Glutamatergic neuron (in vitro differentiated cells): Measurements from ENCODE around the gene STAG1. TPM values are rescaled to one million over a fixed set of nuclear protein-coding genes. Genes with fewer than 3 reads are reported as not detected.

ENCODE experiments used
- DNase-seq: peaks from one replicate; pipeline ENCODE4 v3.0.0; 2022
- H3K27ac Mint-ChIP-seq: one replicate; pipeline ENCODE4 v1.8.0; 2020; ENCODE audit warnings: mild to moderate bottlenecking, mixed read lengths, inconsistent platforms; ENCODE audit not compliant: unreplicated experiment
- H3K27me3 Mint-ChIP-seq: one replicate; pipeline ENCODE4 v1.8.0; 2020; ENCODE audit warnings: mild to moderate bottlenecking, moderate library complexity, mixed read lengths, inconsistent platforms; ENCODE audit not compliant: unreplicated experiment
- H3K36me3 Mint-ChIP-seq: one replicate; pipeline ENCODE4 v1.8.0; 2020; ENCODE audit warnings: mild to moderate bottlenecking, mixed read lengths, inconsistent platforms; ENCODE audit not compliant: unreplicated experiment
- H3K4me1 Mint-ChIP-seq: one replicate; pipeline ENCODE4 v1.8.0; 2020; ENCODE audit warnings: mild to moderate bottlenecking, low read depth, mixed read lengths, inconsistent platforms; ENCODE audit not compliant: unreplicated experiment
- H3K4me3 Mint-ChIP-seq: one replicate; pipeline ENCODE4 v1.8.0; 2020; ENCODE audit warnings: mild to moderate bottlenecking, mixed read lengths, inconsistent platforms; ENCODE audit not compliant: unreplicated experiment
- H3K9me3 Mint-ChIP-seq: one replicate; pipeline ENCODE4 v1.8.0; 2020; ENCODE audit warnings: mild to moderate bottlenecking, moderate library complexity, mixed read lengths, inconsistent platforms; ENCODE audit not compliant: unreplicated experiment
- total RNA-seq: library from RNA; stranded (reverse); fragmentation: NEBNext Ultra II Directional; extraction: Animal tissue kit (Norgen Biotek cat#: 25700); gene quantifications from one replicate; pipeline ENCODE4 v1.2.1, GENCODE V29; 2021; ENCODE audit not compliant: unreplicated experiment
- TF ChIP-seq, protein P1 (sequence below): fragments of 200-600 bp; sonication (generic); IDR thresholded peaks from one replicate; pipeline ENCODE4 v1.5.0; 2021; ENCODE audit not compliant: partially characterized antibody, unreplicated experiment

Gene STAG1
- total RNA-seq, 1 donor from 2014 or later: 22.8 TPM

DNA sequence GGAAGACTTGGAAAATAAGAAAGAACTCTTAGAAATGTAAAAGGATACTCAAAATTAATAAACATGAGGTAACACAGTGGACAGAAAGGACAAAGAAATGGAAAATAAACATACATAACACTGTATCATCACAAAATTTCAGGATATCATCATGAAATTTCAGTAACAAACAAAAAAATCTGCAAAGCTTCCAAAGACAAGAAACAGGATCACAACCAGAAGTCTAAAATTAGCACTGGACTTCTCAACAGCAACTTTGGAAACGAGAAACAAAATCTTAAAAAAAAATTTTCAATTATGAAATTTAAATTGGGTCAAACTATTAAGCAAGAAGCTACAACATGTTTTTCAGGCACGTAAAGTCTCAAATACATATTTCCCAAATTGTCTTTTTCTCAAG, 238.8 kb downstream of the STAG1 start:
- Mint-ChIP-seq H3K36me3 (no peaks in the 10 kb centered on the region), H3K4me3 (no peak overlapping the region), H3K27ac (no peak overlapping the region), H3K9me3 (no peaks in the 10 kb centered on the region), H3K4me1 (no peaks in the 10 kb centered on the region), H3K27me3 (peaks cover 2% of the 10 kb centered on the region)
- DNase-seq: no peak
- TF ChIP-seq, protein P1, sequence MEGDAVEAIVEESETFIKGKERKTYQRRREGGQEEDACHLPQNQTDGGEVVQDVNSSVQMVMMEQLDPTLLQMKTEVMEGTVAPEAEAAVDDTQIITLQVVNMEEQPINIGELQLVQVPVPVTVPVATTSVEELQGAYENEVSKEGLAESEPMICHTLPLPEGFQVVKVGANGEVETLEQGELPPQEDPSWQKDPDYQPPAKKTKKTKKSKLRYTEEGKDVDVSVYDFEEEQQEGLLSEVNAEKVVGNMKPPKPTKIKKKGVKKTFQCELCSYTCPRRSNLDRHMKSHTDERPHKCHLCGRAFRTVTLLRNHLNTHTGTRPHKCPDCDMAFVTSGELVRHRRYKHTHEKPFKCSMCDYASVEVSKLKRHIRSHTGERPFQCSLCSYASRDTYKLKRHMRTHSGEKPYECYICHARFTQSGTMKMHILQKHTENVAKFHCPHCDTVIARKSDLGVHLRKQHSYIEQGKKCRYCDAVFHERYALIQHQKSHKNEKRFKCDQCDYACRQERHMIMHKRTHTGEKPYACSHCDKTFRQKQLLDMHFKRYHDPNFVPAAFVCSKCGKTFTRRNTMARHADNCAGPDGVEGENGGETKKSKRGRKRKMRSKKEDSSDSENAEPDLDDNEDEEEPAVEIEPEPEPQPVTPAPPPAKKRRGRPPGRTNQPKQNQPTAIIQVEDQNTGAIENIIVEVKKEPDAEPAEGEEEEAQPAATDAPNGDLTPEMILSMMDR: no peak

DNA sequence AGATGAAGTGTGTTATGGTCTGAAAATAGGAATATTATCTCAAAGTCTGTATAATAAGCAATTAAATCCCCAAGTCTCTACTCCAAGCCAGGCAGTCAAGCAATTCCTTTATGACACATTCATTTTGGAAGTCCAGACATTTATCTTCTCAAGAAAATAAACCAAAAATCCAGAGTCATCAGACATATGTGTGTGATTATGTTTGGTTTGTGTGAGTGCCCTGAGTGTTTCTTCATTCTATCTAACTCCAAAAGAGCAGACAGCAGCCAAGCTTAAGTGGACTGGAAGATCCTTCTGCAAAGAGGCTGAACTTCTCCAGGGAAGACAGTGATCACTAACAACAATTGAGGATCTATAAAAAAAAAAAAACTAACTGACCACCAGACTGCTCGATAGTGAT, 239.8 kb downstream of the STAG1 start:
- H3K36me3 Mint-ChIP-seq: no peaks in the 10 kb centered on the region

DNA sequence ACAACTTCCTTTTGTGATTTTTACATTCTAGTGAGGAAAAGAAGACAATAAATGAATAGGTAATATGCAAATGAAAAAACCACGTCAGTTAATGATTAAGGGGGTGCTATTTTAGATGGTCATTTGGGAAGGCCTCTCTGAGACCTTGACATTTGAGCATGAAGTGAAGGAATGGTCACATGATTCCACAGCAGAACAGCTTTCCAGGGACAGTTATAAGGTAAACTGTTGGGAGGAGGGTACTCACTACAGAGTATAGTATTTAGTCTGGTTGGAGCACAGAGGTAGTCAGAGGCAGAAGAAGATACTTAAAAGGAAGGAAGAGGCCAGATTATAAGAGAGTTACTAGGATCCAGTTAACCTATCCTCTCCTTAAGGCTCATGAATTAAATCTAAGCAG, 246.5 kb downstream of the STAG1 start:
- Mint-ChIP-seq H3K27ac (no peak overlapping the region), H3K4me3 (no peak overlapping the region), H3K36me3 (no peaks in the 10 kb centered on the region)

More for the DNA sequence above, 239.8 kb downstream of the STAG1 start:
- TF ChIP-seq, protein P1: no peak
- Mint-ChIP-seq H3K9me3 (no peaks in the 10 kb centered on the region), H3K27ac (no peak overlapping the region), H3K4me1 (no peaks in the 10 kb centered on the region), H3K4me3 (no peak overlapping the region), H3K27me3 (peaks cover 2% of the 10 kb centered on the region)
- no peak for DNase-seq

DNA sequence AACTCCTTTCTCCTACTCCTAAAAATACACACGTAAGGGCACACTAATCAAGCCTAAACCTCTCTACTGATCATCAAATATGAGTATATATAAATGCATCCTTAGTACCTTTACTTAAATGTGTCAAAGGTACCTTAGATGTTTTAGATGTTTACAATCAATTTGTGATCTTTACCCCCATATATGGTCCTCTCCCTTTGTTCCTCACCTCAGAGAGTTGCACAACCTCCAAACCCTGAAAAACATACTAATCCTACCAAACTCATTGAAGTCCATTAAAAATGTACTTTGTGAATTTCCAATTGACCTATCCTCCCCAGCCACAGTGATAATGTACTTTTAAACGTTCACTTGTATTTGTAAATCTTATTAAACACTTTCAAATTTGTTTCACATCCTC, 249.1 kb downstream of the STAG1 start:
- Mint-ChIP-seq H3K4me3 (no peak overlapping the region), H3K36me3 (no peaks in the 10 kb centered on the region), H3K4me1 (no peaks in the 10 kb centered on the region), H3K27me3 (no peaks in the 10 kb centered on the region), H3K9me3 (no peaks in the 10 kb centered on the region), H3K27ac (no peak overlapping the region)
- no peak for DNase-seq
- TF ChIP-seq, protein P1: no peak

More for the DNA sequence above, 246.5 kb downstream of the STAG1 start:
- Mint-ChIP-seq H3K9me3 (no peaks in the 10 kb centered on the region), H3K4me1 (no peaks in the 10 kb centered on the region), H3K27me3 (no peaks in the 10 kb centered on the region)
- TF ChIP-seq, protein P1: no peak
- no peak for DNase-seq

DNA sequence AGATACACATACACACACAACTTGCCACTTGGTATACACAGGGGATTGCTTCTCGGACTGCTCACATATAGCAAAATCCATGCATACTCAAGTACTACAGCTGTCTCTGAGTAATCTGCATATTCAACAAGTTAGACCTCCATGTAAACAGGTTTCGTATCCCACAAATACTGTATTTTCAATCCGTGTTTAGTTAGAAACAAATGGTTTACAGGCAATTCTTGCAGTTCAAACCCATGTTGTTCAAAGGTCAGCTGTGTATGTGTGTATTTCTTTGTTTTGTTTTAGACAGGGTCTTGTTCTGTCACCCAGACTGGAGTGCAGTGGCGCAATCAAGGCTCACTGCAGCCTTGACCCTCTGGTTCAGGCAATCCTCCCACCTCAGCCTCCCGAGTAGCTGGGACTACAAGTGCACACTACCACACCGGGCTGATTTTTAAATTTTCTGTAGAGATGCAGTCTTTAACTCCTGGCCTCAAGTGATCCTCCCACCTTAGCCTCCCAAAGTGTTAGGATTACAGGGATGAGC, 253.2 kb downstream of the STAG1 start:
- TF ChIP-seq, protein P1: no peak
- no peaks in the 10 kb centered on the region for H3K9me3 Mint-ChIP-seq
- no peaks in the 10 kb centered on the region for H3K27me3 Mint-ChIP-seq
- no peaks in the 10 kb centered on the region for H3K4me1 Mint-ChIP-seq
- no peak for DNase-seq
- no peak overlapping the region for H3K27ac Mint-ChIP-seq
- no peaks in the 10 kb centered on the region for H3K36me3 Mint-ChIP-seq
- no peak overlapping the region for H3K4me3 Mint-ChIP-seq
